SU-DHL-6 (cell line): Measurements from ENCODE around the gene SPIRE2.

Source experiments
- H2AFZ ChIP-seq: fragments of 200-600 bp; sonication (generic); 2 replicates; pipeline ENCODE4 v1.6.1; 2014; ENCODE audit warnings: low read depth, mild to moderate bottlenecking, moderate library complexity, mixed read lengths, antibody characterized with exemption, low read length; ENCODE audit not compliant: severe bottlenecking
- H3F3A ChIP-seq: fragments of 200-600 bp; shearing (Covaris generic); 2 replicates; pipeline ENCODE4 v1.6.0; 2016; ENCODE audit warnings: antibody characterized with exemption, mild to moderate bottlenecking; ENCODE audit not compliant: insufficient read depth
- H3K27ac ChIP-seq: fragments of 200-600 bp; sonication (generic); 2 replicates; pipeline ENCODE4 v1.5.1; 2016; ENCODE audit warnings: low read depth, mild to moderate bottlenecking, low read length, moderate library complexity, mixed read lengths
- H3K27me3 ChIP-seq: fragments of 200-600 bp; sonication (generic), shearing (Covaris generic); 2 replicates; pipeline ENCODE4 v1.6.0; 2014; ENCODE audit warnings: mild to moderate bottlenecking, low read length
- H3K36me3 ChIP-seq: fragments of 200-600 bp; sonication (generic); 2 replicates; pipeline ENCODE4 v1.6.1; 2014; ENCODE audit warnings: mild to moderate bottlenecking, low read length, mixed read lengths
- H3K4me2 ChIP-seq: fragments of 300-600, 200-600 bp; shearing (Covaris generic), sonication (generic); 2 replicates; pipeline ENCODE4 v1.6.0; 2014; ENCODE audit warnings: low read length, low read depth, mild to moderate bottlenecking; ENCODE audit not compliant: poor library complexity, severe bottlenecking
- H3K4me3 ChIP-seq: fragments of 200-600 bp; sonication (generic); 2 replicates; pipeline ENCODE4 v1.5.1; 2014; ENCODE audit warnings: antibody characterized with exemption, low read length, mild to moderate bottlenecking, mixed read lengths; ENCODE audit not compliant: insufficient read depth, poor library complexity, severe bottlenecking
- H3K79me2 ChIP-seq: fragments of 200-600 bp; sonication (generic); 2 replicates; pipeline ENCODE4 v1.6.1; 2014; ENCODE audit warnings: mild to moderate bottlenecking, low read length, moderate library complexity; ENCODE audit not compliant: insufficient read depth
- H3K9ac ChIP-seq: fragments of 200-600 bp; sonication (generic); 2 replicates; pipeline ENCODE4 v1.7.0; 2014; ENCODE audit warnings: mild to moderate bottlenecking, low read length
- H3K9me2 ChIP-seq: fragments of 200-600 bp; sonication (generic); replicated peaks from 2 replicates; pipeline ENCODE4 v1.6.1; 2014; ENCODE audit warnings: low read length; ENCODE audit not compliant: insufficient read depth
- H3K9me3 ChIP-seq: fragments of 200-600 bp; sonication (generic); 2 replicates; pipeline ENCODE4 v1.6.1; 2014; ENCODE audit warnings: low read length, mixed read lengths; ENCODE audit not compliant: insufficient read depth
- H4K20me1 ChIP-seq: fragments of 200-600 bp; sonication (generic); 2 replicates; pipeline ENCODE4 v1.6.1; 2014; ENCODE audit warnings: low read depth, mild to moderate bottlenecking, antibody characterized with exemption, low read length, moderate library complexity, mixed read lengths
- EZH2phosphoT487 ChIP-seq: fragments of 200-600 bp; sonication (generic), shearing (Covaris generic); conservative IDR thresholded peaks from 2 replicates; pipeline ENCODE4 v1.6.1; 2018; ENCODE audit warnings: mild to moderate bottlenecking, antibody characterized with exemption, low read length, moderate library complexity, mixed read lengths
- TF ChIP-seq, protein P1 (sequence below): fragments of 200-600 bp; sonication (generic); IDR thresholded peaks from one replicate; pipeline ENCODE4 v1.5.1; 2017; ENCODE audit warnings: antibody characterized with exemption, mild to moderate bottlenecking, low read length, moderate library complexity; ENCODE audit not compliant: insufficient read depth, poor library complexity, severe bottlenecking

The SPIRE2 gene

GRCh38 chr16:89919535-89920406 is 91.5 kb downstream of the SPIRE2 start:
- Histone ChIP-seq H3K9me3 (no peaks in the 10 kb centered on the region), H3K27ac (no peak overlapping the region), H2AFZ (no peak overlapping the region), H3K4me2 (no peak overlapping the region), H3K27me3 (no peaks in the 10 kb centered on the region), H3K36me3 (no peaks in the 10 kb centered on the region), H3K4me3 (no peak overlapping the region), H3K9ac (no peak overlapping the region), H3F3A (peaks cover 5% of the 10 kb centered on the region; the same call in 1 of the 2 replicates), H4K20me1 (no peaks in the 10 kb centered on the region), H3K9me2 (no peaks in the 10 kb centered on the region), H3K79me2 (no peaks in the 10 kb centered on the region)
- TF ChIP-seq EZH2phosphoT487, result no peak
- TF ChIP-seq, protein P1, sequence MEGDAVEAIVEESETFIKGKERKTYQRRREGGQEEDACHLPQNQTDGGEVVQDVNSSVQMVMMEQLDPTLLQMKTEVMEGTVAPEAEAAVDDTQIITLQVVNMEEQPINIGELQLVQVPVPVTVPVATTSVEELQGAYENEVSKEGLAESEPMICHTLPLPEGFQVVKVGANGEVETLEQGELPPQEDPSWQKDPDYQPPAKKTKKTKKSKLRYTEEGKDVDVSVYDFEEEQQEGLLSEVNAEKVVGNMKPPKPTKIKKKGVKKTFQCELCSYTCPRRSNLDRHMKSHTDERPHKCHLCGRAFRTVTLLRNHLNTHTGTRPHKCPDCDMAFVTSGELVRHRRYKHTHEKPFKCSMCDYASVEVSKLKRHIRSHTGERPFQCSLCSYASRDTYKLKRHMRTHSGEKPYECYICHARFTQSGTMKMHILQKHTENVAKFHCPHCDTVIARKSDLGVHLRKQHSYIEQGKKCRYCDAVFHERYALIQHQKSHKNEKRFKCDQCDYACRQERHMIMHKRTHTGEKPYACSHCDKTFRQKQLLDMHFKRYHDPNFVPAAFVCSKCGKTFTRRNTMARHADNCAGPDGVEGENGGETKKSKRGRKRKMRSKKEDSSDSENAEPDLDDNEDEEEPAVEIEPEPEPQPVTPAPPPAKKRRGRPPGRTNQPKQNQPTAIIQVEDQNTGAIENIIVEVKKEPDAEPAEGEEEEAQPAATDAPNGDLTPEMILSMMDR, result no peak

DNA sequence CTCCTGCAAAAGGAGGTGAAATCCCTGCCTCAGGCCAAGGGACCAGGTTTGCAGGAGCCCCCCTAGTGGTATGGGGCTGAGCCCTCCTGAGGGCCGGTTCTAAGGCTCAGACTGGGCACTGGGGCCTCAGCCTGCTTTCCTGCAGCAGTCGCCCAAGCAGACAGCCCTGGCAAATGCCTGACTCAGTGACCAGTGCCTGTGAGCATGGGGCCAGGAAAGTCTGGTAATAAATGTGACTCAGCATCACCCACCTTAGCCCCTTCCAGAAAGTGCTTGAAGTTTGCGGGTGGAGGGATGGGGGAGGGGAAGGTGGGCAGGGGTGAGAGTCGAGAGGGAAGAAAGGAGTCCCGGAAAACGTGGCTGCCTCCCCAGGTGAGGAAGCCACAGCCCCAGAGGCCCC is 92.4 kb downstream of the SPIRE2 start:
- Histone ChIP-seq H3K9me2 (no peaks in the 10 kb centered on the region), H4K20me1 (no peaks in the 10 kb centered on the region), H3F3A (peaks cover 12% of the 10 kb centered on the region; the same call in 1 of the 2 replicates), H3K4me2 (no peak overlapping the region), H3K27ac (no peak overlapping the region), H3K36me3 (no peaks in the 10 kb centered on the region), H3K4me3 (no peak overlapping the region), H3K9ac (no peak overlapping the region), H3K27me3 (no peaks in the 10 kb centered on the region), H3K9me3 (no peaks in the 10 kb centered on the region), H2AFZ (no peak overlapping the region), H3K79me2 (no peaks in the 10 kb centered on the region)
- TF ChIP-seq, protein P1, result no peak
- TF ChIP-seq EZH2phosphoT487, result no peak
